PC-9 (cell line): ENCODE data around the gene ADAMTS3. TPM values are rescaled to one million over a fixed set of nuclear protein-coding genes. Genes with fewer than 3 reads are reported as not detected.

Source experiments
- BruUV-seq: library from RNA; stranded (reverse); fragments of 400-500 nt; replicated peaks from 2 replicates; lab custom pipeline; 2021; lab: Mats Ljungman, UMichigan
- CTCF ChIA-PET: fragments of 300-600 bp; sonication (Branson Sonifier 250); formaldehyde crosslinking; loops from one replicate; lab custom pipeline; 2022; ENCODE audit warnings: antibody characterized with exemption; lab: Charles Lee
- POLR2A ChIA-PET: fragments of 300-600 bp; sonication (Branson Sonifier 250); formaldehyde crosslinking; loops from one replicate; lab custom pipeline; 2022; ENCODE audit warnings: antibody characterized with exemption; ENCODE audit not compliant: unreplicated experiment; lab: Charles Lee
- DNase-seq, 2 experiments: peaks; one replicate each; pipeline versions ENCODE4 v3.0.0 to v3.0.0-alpha.2; 2015 to 2022; ENCODE audit warnings: mixed read lengths in 1 of 2
- H2AFZ ChIP-seq: fragments of 200-600 bp; sonication (generic); 2 replicates; pipeline ENCODE4 v1.8.1; 2017; ENCODE audit warnings: antibody characterized with exemption
- H3F3A ChIP-seq: fragments of 200-600 bp; sonication (generic); 2 replicates; pipeline ENCODE4 v1.8.1; 2017; ENCODE audit warnings: antibody characterized with exemption, mild to moderate bottlenecking, low read depth; ENCODE audit not compliant: insufficient read depth
- H3K27ac ChIP-seq: fragments of 200-600 bp; sonication (generic); 2 replicates; pipeline ENCODE4 v1.6.1; 2016; ENCODE audit warnings: mixed run types
- H3K27me3 ChIP-seq: fragments of 200-600 bp; sonication (generic); 2 replicates; pipeline ENCODE4 v1.6.1; 2016; ENCODE audit warnings: low read depth, mixed run types; ENCODE audit not compliant: insufficient read depth
- H3K36me3 ChIP-seq: fragments of 200-600 bp; sonication (generic); 2 replicates; pipeline ENCODE4 v1.6.1; 2016; ENCODE audit warnings: low read depth, mixed run types
- H3K4me1 ChIP-seq: fragments of 200-600 bp; sonication (generic); replicated peaks from 2 replicates; pipeline ENCODE4 v1.6.1; 2016; ENCODE audit warnings: mixed run types; ENCODE audit not compliant: insufficient read depth
- H3K4me2 ChIP-seq: fragments of 200-600 bp; sonication (generic); 2 replicates; pipeline ENCODE4 v1.6.1; 2017; ENCODE audit warnings: mixed run types
- H3K4me3 ChIP-seq: fragments of 200-600 bp; sonication (generic); 2 replicates; pipeline ENCODE4 v1.6.1; 2016; ENCODE audit warnings: mixed run types
- H3K79me2 ChIP-seq: fragments of 200-600 bp; sonication (generic); 2 replicates; pipeline ENCODE4 v1.6.1; 2017; ENCODE audit warnings: low read depth, mixed run types
- H3K9me2 ChIP-seq: fragments of 200-600 bp; sonication (generic); 2 replicates; pipeline ENCODE4 v1.8.1; 2017; ENCODE audit warnings: mild to moderate bottlenecking; ENCODE audit not compliant: insufficient read depth
- H3K9me3 ChIP-seq: fragments of 200-600 bp; sonication (generic); 2 replicates; pipeline ENCODE4 v1.8.1; 2016; ENCODE audit warnings: low read depth; ENCODE audit not compliant: insufficient read depth
- H4K20me1 ChIP-seq: fragments of 200-600 bp; sonication (generic); 2 replicates; pipeline ENCODE4 v1.8.1; 2017; ENCODE audit not compliant: insufficient read depth
- EZH2 ChIP-seq: fragments of 200-600 bp; sonication (generic); IDR thresholded peaks from 2 replicates; pipeline ENCODE4 v1.8.0; 2017; ENCODE audit warnings: antibody characterized with exemption, low read depth
- intact Hi-C: fragments of 100-400 bp; cut with micrococcal nuclease; formaldehyde crosslinking; loops from one replicate; pipeline ENCODE4 v1.10.0; 2022; ENCODE audit not compliant: unreplicated experiment
- total RNA-seq: library from RNA; stranded (reverse); gene quantifications from 2 replicates; pipeline ENCODE4 v1.2.3, GENCODE V29; 2021
- TF ChIP-seq, protein P1 (sequence below): fragments of 200-600 bp; sonication (generic); conservative IDR thresholded peaks from 2 replicates; pipeline ENCODE4 v1.6.1; 2017; ENCODE audit warnings: mixed run types, antibody characterized with exemption, mild to moderate bottlenecking, moderate library complexity

ADAMTS3 gene
- total RNA-seq, 1 experiment from 2014 or later, result 0.76 TPM

DNA sequence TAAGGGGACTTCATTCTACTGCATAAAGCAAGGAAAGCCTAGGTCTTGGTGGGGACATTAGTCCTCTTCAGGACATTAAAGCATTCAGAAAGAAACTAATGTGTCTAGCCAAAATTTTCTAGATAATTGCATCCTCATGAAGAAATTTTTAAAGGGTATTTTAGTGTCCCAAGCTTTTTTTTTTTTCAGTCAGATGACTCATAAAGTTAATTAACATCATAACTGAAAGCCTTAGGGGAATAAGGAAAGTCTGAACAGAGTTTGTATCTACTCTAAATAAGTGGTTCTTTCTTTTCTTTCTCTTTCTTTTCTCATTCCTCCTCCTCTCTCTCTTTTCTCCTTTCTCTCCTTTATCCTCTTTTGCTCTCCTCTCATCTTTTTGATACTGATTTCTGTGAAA, 202.4 kb downstream of the ADAMTS3 start:
- H2AFZ ChIP-seq, result no peak overlapping the region
- H3K27me3 ChIP-seq, result no peaks in the 10 kb centered on the region
- intact Hi-C loops, result no loop called here
- no peak overlapping the region for H3K27ac ChIP-seq
- H3K9me3 ChIP-seq, result no peaks in the 10 kb centered on the region
- POLR2A ChIA-PET, result no interaction called here
- H3F3A ChIP-seq, result no peaks in the 10 kb centered on the region
- H3K4me1 ChIP-seq, result no peaks in the 10 kb centered on the region
- H3K4me3 ChIP-seq, result no peak overlapping the region
- no peak for DNase-seq
- CTCF ChIA-PET, result no interaction called here
- H3K9me2 ChIP-seq, result no peaks in the 10 kb centered on the region
- no peaks in the 10 kb centered on the region for H4K20me1 ChIP-seq
- H3K36me3 ChIP-seq, result no peaks in the 10 kb centered on the region
- no TSS peak for BruUV-seq
- H3K4me2 ChIP-seq, result no peak overlapping the region
- TF ChIP-seq, protein P1, sequence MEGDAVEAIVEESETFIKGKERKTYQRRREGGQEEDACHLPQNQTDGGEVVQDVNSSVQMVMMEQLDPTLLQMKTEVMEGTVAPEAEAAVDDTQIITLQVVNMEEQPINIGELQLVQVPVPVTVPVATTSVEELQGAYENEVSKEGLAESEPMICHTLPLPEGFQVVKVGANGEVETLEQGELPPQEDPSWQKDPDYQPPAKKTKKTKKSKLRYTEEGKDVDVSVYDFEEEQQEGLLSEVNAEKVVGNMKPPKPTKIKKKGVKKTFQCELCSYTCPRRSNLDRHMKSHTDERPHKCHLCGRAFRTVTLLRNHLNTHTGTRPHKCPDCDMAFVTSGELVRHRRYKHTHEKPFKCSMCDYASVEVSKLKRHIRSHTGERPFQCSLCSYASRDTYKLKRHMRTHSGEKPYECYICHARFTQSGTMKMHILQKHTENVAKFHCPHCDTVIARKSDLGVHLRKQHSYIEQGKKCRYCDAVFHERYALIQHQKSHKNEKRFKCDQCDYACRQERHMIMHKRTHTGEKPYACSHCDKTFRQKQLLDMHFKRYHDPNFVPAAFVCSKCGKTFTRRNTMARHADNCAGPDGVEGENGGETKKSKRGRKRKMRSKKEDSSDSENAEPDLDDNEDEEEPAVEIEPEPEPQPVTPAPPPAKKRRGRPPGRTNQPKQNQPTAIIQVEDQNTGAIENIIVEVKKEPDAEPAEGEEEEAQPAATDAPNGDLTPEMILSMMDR, result no peak
- no peak for TF ChIP-seq EZH2
- H3K79me2 ChIP-seq, result no peaks in the 10 kb centered on the region

DNA sequence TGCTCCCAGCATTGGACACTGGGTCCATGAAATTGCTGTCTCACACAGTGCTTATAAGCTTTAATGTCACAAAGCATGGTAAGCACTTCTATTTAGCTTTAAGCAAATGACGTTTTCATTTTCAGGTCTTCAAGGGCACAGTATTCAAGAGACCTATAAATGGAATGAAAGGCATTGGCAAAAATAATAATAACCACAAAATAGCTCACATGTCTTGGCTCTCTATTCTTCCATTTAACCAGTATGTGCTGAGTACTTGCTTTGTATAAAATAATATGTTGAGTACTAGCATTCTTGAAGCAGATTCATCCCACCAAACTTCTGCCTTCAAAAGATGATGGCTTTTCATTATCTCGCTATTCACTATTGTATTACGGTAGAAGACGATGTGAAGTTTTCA, 203.0 kb downstream of the ADAMTS3 start:
- no peaks in the 10 kb centered on the region for H3K27me3 ChIP-seq
- intact Hi-C loops, result no loop called here
- no peaks in the 10 kb centered on the region for H3F3A ChIP-seq
- TF ChIP-seq, protein P1, result no peak
- TF ChIP-seq EZH2, result no peak
- no peak overlapping the region for H3K4me2 ChIP-seq
- BruUV-seq, result no TSS peak
- H3K36me3 ChIP-seq, result no peaks in the 10 kb centered on the region
- H3K9me2 ChIP-seq, result no peaks in the 10 kb centered on the region
- H3K79me2 ChIP-seq, result no peaks in the 10 kb centered on the region
- no peaks in the 10 kb centered on the region for H4K20me1 ChIP-seq
- H3K4me3 ChIP-seq, result no peak overlapping the region
- POLR2A ChIA-PET, result no interaction called here
- no peak overlapping the region for H2AFZ ChIP-seq
- H3K4me1 ChIP-seq, result no peaks in the 10 kb centered on the region
- CTCF ChIA-PET, result no interaction called here
- H3K27ac ChIP-seq, result no peak overlapping the region
- DNase-seq, result no peak
- no peaks in the 10 kb centered on the region for H3K9me3 ChIP-seq

GRCh38 chr4:72365016-72365415, 204.0 kb downstream of the ADAMTS3 start:
- H3K9me2 ChIP-seq, result no peaks in the 10 kb centered on the region
- H3K4me2 ChIP-seq, result no peak overlapping the region
- no TSS peak for BruUV-seq
- H3K4me1 ChIP-seq, result no peaks in the 10 kb centered on the region
- no peaks in the 10 kb centered on the region for H3K27me3 ChIP-seq
- no peaks in the 10 kb centered on the region for H3K36me3 ChIP-seq
- no peak overlapping the region for H2AFZ ChIP-seq
- no peaks in the 10 kb centered on the region for H3F3A ChIP-seq
- no peaks in the 10 kb centered on the region for H4K20me1 ChIP-seq
- POLR2A ChIA-PET, result no interaction called here
- intact Hi-C loops, result no loop called here
- DNase-seq, result peak in 1 of 2 experiments; percentile 35
- TF ChIP-seq EZH2, result no peak
- TF ChIP-seq, protein P1, result no peak
- H3K9me3 ChIP-seq, result no peaks in the 10 kb centered on the region
- H3K4me3 ChIP-seq, result no peak overlapping the region
- H3K27ac ChIP-seq, result no peak overlapping the region
- CTCF ChIA-PET, result no interaction called here
- H3K79me2 ChIP-seq, result no peaks in the 10 kb centered on the region
